ENCODE data around the gene CCDC178. TPM values are rescaled to one million over a fixed set of nuclear protein-coding genes. Genes with fewer than 3 reads are reported as not detected.

The CCDC178 gene
- total RNA-seq, 1 experiment from 2014 or later = not detected

- DNase-seq = no peak
- Histone ChIP-seq H4K20me1 (ENCODE audit: insufficient read depth) (no peaks in the 10 kb centered on the region), H3K27ac (no peak overlapping the region), H3K9me2 (ENCODE audit: insufficient read depth) (no peaks in the 10 kb centered on the region), H3F3A (ENCODE audit: insufficient read depth, low read depth) (no peaks in the 10 kb centered on the region), H3K4me3 (no peak overlapping the region), H2AFZ (no peak overlapping the region), H3K9me3 (ENCODE audit: insufficient read depth, low read depth) (no peaks in the 10 kb centered on the region), H3K36me3 (ENCODE audit: low read depth) (no peaks in the 10 kb centered on the region), H3K27me3 (ENCODE audit: insufficient read depth, low read depth) (no peaks in the 10 kb centered on the region), H3K79me2 (ENCODE audit: low read depth) (no peaks in the 10 kb centered on the region), H3K4me2 (no peak overlapping the region), H3K4me1 (replicated peaks; ENCODE audit: insufficient read depth) (no peaks in the 10 kb centered on the region)
- POLR2A ChIA-PET (ENCODE audit: unreplicated experiment) = interaction anchor here (0.6 kb wide), 1 partner anchor 903 kb away, joined by 5 read pairs; no protein-coding TSS in a partner anchor
- TF ChIP-seq CTCF (conservative IDR thresholded peaks at IDR 0.05) (no peak), EZH2 (IDR thresholded peaks at IDR 0.05; ENCODE audit: low read depth) (no peak)
- CTCF ChIA-PET = no interaction called here
- intact Hi-C loops (cut with micrococcal nuclease; ENCODE audit: unreplicated experiment) = no loop called here
- no TSS peak for BruUV-seq (replicated peaks)
Observed at GRCh38 chr18:33316146-33316587, 124.4 kb downstream of the CCDC178 start.

DNA sequence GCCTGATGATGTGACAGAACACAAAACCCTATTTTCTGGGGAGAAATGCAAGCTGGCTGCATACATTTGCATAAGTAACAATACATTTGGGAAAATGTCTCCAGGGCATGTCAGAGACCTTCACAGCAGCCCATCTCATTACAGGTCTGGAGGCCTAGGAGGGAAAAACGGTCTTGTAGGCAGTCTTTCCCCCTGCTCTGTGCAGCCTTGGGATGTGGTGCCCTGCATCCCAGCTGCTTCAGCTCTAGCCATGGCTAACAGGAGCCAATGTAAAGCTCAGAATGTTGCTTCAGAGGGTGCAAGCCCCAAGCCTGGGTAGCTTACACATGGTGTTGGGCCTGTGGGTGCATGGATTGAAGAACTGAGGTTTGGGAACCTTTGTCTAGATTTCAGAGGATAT is 133.0 kb downstream of the CCDC178 start:
- CTCF ChIA-PET = no interaction called here
- POLR2A ChIA-PET (ENCODE audit: unreplicated experiment) = no interaction called here
- no peak overlapping the region for H2AFZ ChIP-seq
- no peak for DNase-seq
- no peaks in the 10 kb centered on the region for H3F3A ChIP-seq (ENCODE audit: insufficient read depth, low read depth)
- no TSS peak for BruUV-seq (replicated peaks)
- H4K20me1 ChIP-seq (ENCODE audit: insufficient read depth) = no peaks in the 10 kb centered on the region
- H3K9me2 ChIP-seq (ENCODE audit: insufficient read depth) = no peaks in the 10 kb centered on the region
- H3K27me3 ChIP-seq (ENCODE audit: insufficient read depth, low read depth) = no peaks in the 10 kb centered on the region
- no peaks in the 10 kb centered on the region for H3K79me2 ChIP-seq (ENCODE audit: low read depth)
- no peaks in the 10 kb centered on the region for H3K9me3 ChIP-seq (ENCODE audit: insufficient read depth, low read depth)
- H3K36me3 ChIP-seq (ENCODE audit: low read depth) = no peaks in the 10 kb centered on the region
- H3K4me1 ChIP-seq (replicated peaks; ENCODE audit: insufficient read depth) = no peaks in the 10 kb centered on the region
- H3K27ac ChIP-seq = no peak overlapping the region
- H3K4me2 ChIP-seq = no peak overlapping the region
- TF ChIP-seq EZH2 (IDR thresholded peaks at IDR 0.05; ENCODE audit: low read depth) (no peak), CTCF (conservative IDR thresholded peaks at IDR 0.05) (no peak)
- H3K4me3 ChIP-seq = no peak overlapping the region
- intact Hi-C loops (cut with micrococcal nuclease; ENCODE audit: unreplicated experiment) = no loop called here

DNA sequence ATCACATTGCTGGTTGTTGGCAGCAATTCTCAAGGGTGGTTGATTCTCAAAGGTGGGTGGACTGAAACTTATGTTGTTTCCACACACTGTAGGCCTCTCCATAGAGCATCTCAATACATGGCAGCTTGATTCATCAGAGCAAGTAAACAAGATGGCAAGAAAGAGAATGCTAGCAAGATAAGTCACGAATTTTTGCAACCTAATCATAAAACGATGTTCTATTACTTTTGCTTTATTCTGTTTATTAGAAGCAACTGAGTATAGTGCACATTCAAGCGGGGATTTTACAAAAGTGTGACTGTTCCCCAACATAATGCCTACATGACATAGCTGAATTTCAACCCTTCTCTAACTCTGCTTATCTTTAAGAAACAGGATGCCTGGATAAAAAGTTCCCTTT is 136.2 kb downstream of the CCDC178 start:
- Histone ChIP-seq H3F3A (ENCODE audit: insufficient read depth, low read depth) (no peaks in the 10 kb centered on the region), H4K20me1 (ENCODE audit: insufficient read depth) (no peaks in the 10 kb centered on the region), H3K4me1 (replicated peaks; ENCODE audit: insufficient read depth) (no peaks in the 10 kb centered on the region), H3K4me3 (no peak overlapping the region), H3K36me3 (ENCODE audit: low read depth) (no peaks in the 10 kb centered on the region), H3K79me2 (ENCODE audit: low read depth) (no peaks in the 10 kb centered on the region), H3K27me3 (ENCODE audit: insufficient read depth, low read depth) (no peaks in the 10 kb centered on the region), H3K9me3 (ENCODE audit: insufficient read depth, low read depth) (no peaks in the 10 kb centered on the region), H3K9me2 (ENCODE audit: insufficient read depth) (no peaks in the 10 kb centered on the region), H3K4me2 (no peak overlapping the region), H2AFZ (no peak overlapping the region), H3K27ac (no peak overlapping the region)
- TF ChIP-seq CTCF (conservative IDR thresholded peaks at IDR 0.05) (no peak), EZH2 (IDR thresholded peaks at IDR 0.05; ENCODE audit: low read depth) (no peak)
- CTCF ChIA-PET = no interaction called here
- DNase-seq = no peak
- intact Hi-C loops (cut with micrococcal nuclease; ENCODE audit: unreplicated experiment) = no loop called here
- POLR2A ChIA-PET (ENCODE audit: unreplicated experiment) = no interaction called here
- BruUV-seq (replicated peaks) = no TSS peak

Data from PC-9 (cell line).